ENCODE data around the gene THSD7B.

Gene THSD7B

GRCh38 chr2:137205324-137205723 lies 440.0 kb downstream of the THSD7B start:
- Histone ChIP-seq H3K4me3 (ENCODE audit: low read depth in 1 of 2, low read length in 2 of 2) (no peak overlapping the region), H3K27ac (ENCODE audit: low read length) (no peak overlapping the region), H3K27me3 (ENCODE audit: low read depth, low read length) (no peaks in the 10 kb centered on the region), H3K4me1 (ENCODE audit: control insufficient read depth in 1 of 2, insufficient read depth in 2 of 2, low read length in 2 of 2) (no peaks in the 10 kb centered on the region), H3K9me3 (ENCODE audit: control insufficient read depth in 1 of 2, low read length in 2 of 2) (no peaks in the 10 kb centered on the region), H3K36me3 (ENCODE audit: control insufficient read depth in 1 of 2, insufficient read depth in 2 of 2, low read length in 2 of 2) (no peaks in the 10 kb centered on the region)

- Histone ChIP-seq H3K36me3 (ENCODE audit: control insufficient read depth in 1 of 2, insufficient read depth in 2 of 2, low read length in 2 of 2) (no peaks in the 10 kb centered on the region), H3K4me3 (ENCODE audit: low read depth in 1 of 2, low read length in 2 of 2) (no peak overlapping the region), H3K27me3 (ENCODE audit: low read depth, low read length) (no peaks in the 10 kb centered on the region), H3K9me3 (ENCODE audit: control insufficient read depth in 1 of 2, low read length in 2 of 2) (no peaks in the 10 kb centered on the region), H3K27ac (ENCODE audit: low read length) (no peak overlapping the region), H3K4me1 (ENCODE audit: control insufficient read depth in 1 of 2, insufficient read depth in 2 of 2, low read length in 2 of 2) (no peaks in the 10 kb centered on the region)
Measured at GRCh38 chr2:137206069-137206468, 440.7 kb downstream of the THSD7B start.

GRCh38 chr2:137207030-137207429 lies 441.7 kb downstream of the THSD7B start:
- H3K27me3 ChIP-seq (ENCODE audit: low read depth, low read length) = no peaks in the 10 kb centered on the region
- H3K4me3 ChIP-seq (ENCODE audit: low read depth in 1 of 2, low read length in 2 of 2) = no peak overlapping the region
- no peaks in the 10 kb centered on the region for H3K36me3 ChIP-seq (ENCODE audit: control insufficient read depth in 1 of 2, insufficient read depth in 2 of 2, low read length in 2 of 2)
- no peak overlapping the region for H3K27ac ChIP-seq (ENCODE audit: low read length)
- no peaks in the 10 kb centered on the region for H3K9me3 ChIP-seq (ENCODE audit: control insufficient read depth in 1 of 2, low read length in 2 of 2)
- H3K4me1 ChIP-seq (ENCODE audit: control insufficient read depth in 1 of 2, insufficient read depth in 2 of 2, low read length in 2 of 2) = no peaks in the 10 kb centered on the region

- Histone ChIP-seq H3K9me3 (ENCODE audit: control insufficient read depth in 1 of 2, low read length in 2 of 2) (no peaks in the 10 kb centered on the region), H3K36me3 (ENCODE audit: control insufficient read depth in 1 of 2, insufficient read depth in 2 of 2, low read length in 2 of 2) (no peaks in the 10 kb centered on the region), H3K27ac (ENCODE audit: low read length) (no peak overlapping the region), H3K27me3 (ENCODE audit: low read depth, low read length) (no peaks in the 10 kb centered on the region), H3K4me3 (ENCODE audit: low read depth in 1 of 2, low read length in 2 of 2) (no peak overlapping the region), H3K4me1 (ENCODE audit: control insufficient read depth in 1 of 2, insufficient read depth in 2 of 2, low read length in 2 of 2) (no peaks in the 10 kb centered on the region)
Measured at GRCh38 chr2:137208431-137208891, 443.1 kb downstream of the THSD7B start.

- no peak overlapping the region for H3K4me3 ChIP-seq (ENCODE audit: low read depth in 1 of 2, low read length in 2 of 2)
- no peak overlapping the region for H3K27ac ChIP-seq (ENCODE audit: low read length)
- H3K36me3 ChIP-seq (ENCODE audit: control insufficient read depth in 1 of 2, insufficient read depth in 2 of 2, low read length in 2 of 2) = no peaks in the 10 kb centered on the region
- H3K9me3 ChIP-seq (ENCODE audit: control insufficient read depth in 1 of 2, low read length in 2 of 2) = no peaks in the 10 kb centered on the region
- no peaks in the 10 kb centered on the region for H3K27me3 ChIP-seq (ENCODE audit: low read depth, low read length)
- H3K4me1 ChIP-seq (ENCODE audit: control insufficient read depth in 1 of 2, insufficient read depth in 2 of 2, low read length in 2 of 2) = no peaks in the 10 kb centered on the region
Measured at GRCh38 chr2:137210039-137210438, 444.7 kb downstream of the THSD7B start.

GRCh38 chr2:137211761-137212160 lies 446.4 kb downstream of the THSD7B start:
- Histone ChIP-seq H3K27me3 (ENCODE audit: low read depth, low read length) (no peaks in the 10 kb centered on the region), H3K36me3 (ENCODE audit: control insufficient read depth in 1 of 2, insufficient read depth in 2 of 2, low read length in 2 of 2) (no peaks in the 10 kb centered on the region), H3K4me1 (ENCODE audit: control insufficient read depth in 1 of 2, insufficient read depth in 2 of 2, low read length in 2 of 2) (no peaks in the 10 kb centered on the region), H3K9me3 (ENCODE audit: control insufficient read depth in 1 of 2, low read length in 2 of 2) (no peaks in the 10 kb centered on the region), H3K4me3 (ENCODE audit: low read depth in 1 of 2, low read length in 2 of 2) (no peak overlapping the region), H3K27ac (ENCODE audit: low read length) (no peak overlapping the region)

GRCh38 chr2:137220438-137220993 lies 455.2 kb downstream of the THSD7B start:
- Histone ChIP-seq H3K27ac (ENCODE audit: low read length) (no peak overlapping the region), H3K4me1 (ENCODE audit: control insufficient read depth in 1 of 2, insufficient read depth in 2 of 2, low read length in 2 of 2) (no peaks in the 10 kb centered on the region), H3K27me3 (ENCODE audit: low read depth, low read length) (no peaks in the 10 kb centered on the region), H3K36me3 (ENCODE audit: control insufficient read depth in 1 of 2, insufficient read depth in 2 of 2, low read length in 2 of 2) (no peaks in the 10 kb centered on the region), H3K9me3 (ENCODE audit: control insufficient read depth in 1 of 2, low read length in 2 of 2) (no peaks in the 10 kb centered on the region), H3K4me3 (ENCODE audit: low read depth in 1 of 2, low read length in 2 of 2) (no peak overlapping the region)

GRCh38 chr2:137221797-137222492 lies 456.6 kb downstream of the THSD7B start:
- H3K36me3 ChIP-seq (ENCODE audit: control insufficient read depth in 1 of 2, insufficient read depth in 2 of 2, low read length in 2 of 2) = no peaks in the 10 kb centered on the region
- no peaks in the 10 kb centered on the region for H3K9me3 ChIP-seq (ENCODE audit: control insufficient read depth in 1 of 2, low read length in 2 of 2)
- H3K4me3 ChIP-seq (ENCODE audit: low read depth in 1 of 2, low read length in 2 of 2) = no peak overlapping the region
- no peaks in the 10 kb centered on the region for H3K27me3 ChIP-seq (ENCODE audit: low read depth, low read length)
- no peak overlapping the region for H3K27ac ChIP-seq (ENCODE audit: low read length)
- no peaks in the 10 kb centered on the region for H3K4me1 ChIP-seq (ENCODE audit: control insufficient read depth in 1 of 2, insufficient read depth in 2 of 2, low read length in 2 of 2)

GRCh38 chr2:137223722-137224121 lies 458.4 kb downstream of the THSD7B start:
- H3K27ac ChIP-seq (ENCODE audit: low read length) = no peak overlapping the region
- H3K4me3 ChIP-seq (ENCODE audit: low read depth in 1 of 2, low read length in 2 of 2) = no peak overlapping the region
- H3K4me1 ChIP-seq (ENCODE audit: control insufficient read depth in 1 of 2, insufficient read depth in 2 of 2, low read length in 2 of 2) = no peaks in the 10 kb centered on the region
- H3K27me3 ChIP-seq (ENCODE audit: low read depth, low read length) = no peaks in the 10 kb centered on the region
- no peaks in the 10 kb centered on the region for H3K36me3 ChIP-seq (ENCODE audit: control insufficient read depth in 1 of 2, insufficient read depth in 2 of 2, low read length in 2 of 2)
- H3K9me3 ChIP-seq (ENCODE audit: control insufficient read depth in 1 of 2, low read length in 2 of 2) = no peaks in the 10 kb centered on the region

- Histone ChIP-seq H3K4me1 (ENCODE audit: control insufficient read depth in 1 of 2, insufficient read depth in 2 of 2, low read length in 2 of 2) (no peaks in the 10 kb centered on the region), H3K36me3 (ENCODE audit: control insufficient read depth in 1 of 2, insufficient read depth in 2 of 2, low read length in 2 of 2) (no peaks in the 10 kb centered on the region), H3K9me3 (ENCODE audit: control insufficient read depth in 1 of 2, low read length in 2 of 2) (no peaks in the 10 kb centered on the region), H3K27ac (ENCODE audit: low read length) (no peak overlapping the region), H3K27me3 (ENCODE audit: low read depth, low read length) (no peaks in the 10 kb centered on the region), H3K4me3 (ENCODE audit: low read depth in 1 of 2, low read length in 2 of 2) (no peak overlapping the region)
Measured at GRCh38 chr2:137228566-137228965, 463.2 kb downstream of the THSD7B start.

- H3K27ac ChIP-seq (ENCODE audit: low read length) = no peak overlapping the region
- no peaks in the 10 kb centered on the region for H3K4me1 ChIP-seq (ENCODE audit: control insufficient read depth in 1 of 2, insufficient read depth in 2 of 2, low read length in 2 of 2)
Measured at GRCh38 chr2:137229834-137230233, 464.5 kb downstream of the THSD7B start.

GRCh38 chr2:137231628-137232027 lies 466.3 kb downstream of the THSD7B start:
- no peaks in the 10 kb centered on the region for H3K9me3 ChIP-seq (ENCODE audit: control insufficient read depth in 1 of 2, low read length in 2 of 2)
- H3K4me1 ChIP-seq (ENCODE audit: control insufficient read depth in 1 of 2, insufficient read depth in 2 of 2, low read length in 2 of 2) = no peaks in the 10 kb centered on the region
- no peak overlapping the region for H3K4me3 ChIP-seq (ENCODE audit: low read depth in 1 of 2, low read length in 2 of 2)
- H3K27me3 ChIP-seq (ENCODE audit: low read depth, low read length) = no peaks in the 10 kb centered on the region
- no peak overlapping the region for H3K27ac ChIP-seq (ENCODE audit: low read length)
- H3K36me3 ChIP-seq (ENCODE audit: control insufficient read depth in 1 of 2, insufficient read depth in 2 of 2, low read length in 2 of 2) = no peaks in the 10 kb centered on the region

More at GRCh38 chr2:137229834-137230233, 464.5 kb downstream of the THSD7B start:
- Histone ChIP-seq H3K4me3 (ENCODE audit: low read depth in 1 of 2, low read length in 2 of 2) (no peak overlapping the region), H3K9me3 (ENCODE audit: control insufficient read depth in 1 of 2, low read length in 2 of 2) (no peaks in the 10 kb centered on the region), H3K27me3 (ENCODE audit: low read depth, low read length) (no peaks in the 10 kb centered on the region), H3K36me3 (ENCODE audit: control insufficient read depth in 1 of 2, insufficient read depth in 2 of 2, low read length in 2 of 2) (no peaks in the 10 kb centered on the region)

Measured in muscle layer of duodenum (tissue), 2 donors.